Suprapubic skin (tissue), 4 donors: Measurements from ENCODE around the gene DDX47.

Experiments
- CTCF ChIP-seq, 2 donors: fragments of 200-600 bp in 1 of 2; fragments of 450-650 bp in 1 of 2; sonication (generic) in 1 of 2; IDR thresholded peaks; one replicate each; pipeline ENCODE4 v1.5.1; 2016 to 2019; ENCODE audit warnings: antibody characterized with exemption in 2 of 2, mild to moderate bottlenecking in 1 of 2, moderate library complexity in 1 of 2
- EP300 ChIP-seq: sonication (generic); formaldehyde crosslinking; IDR thresholded peaks from one replicate; pipeline ENCODE4 v1.6.1; 2017; ENCODE audit warnings: antibody characterized with exemption
- POLR2A ChIP-seq, 2 donors: fragments of 450-650 bp; IDR thresholded peaks; one replicate each; pipeline ENCODE4 v1.6.1; 2017; ENCODE audit warnings: antibody characterized with exemption in 2 of 2, mild to moderate bottlenecking in 2 of 2, moderate library complexity in 2 of 2
- POLR2AphosphoS5 ChIP-seq, 3 donors: sonication (generic); formaldehyde crosslinking; IDR thresholded peaks; one replicate each; pipeline ENCODE4 v1.6.1; 2017; ENCODE audit warnings: antibody characterized with exemption in 3 of 3

GRCh38 chr12:12836571-12836970 lies 23.4 kb downstream of the DDX47 start:
- TF ChIP-seq CTCF (IDR thresholded peaks at IDR 0.05) (no peak), POLR2A (IDR thresholded peaks at IDR 0.05) (no peak), EP300 (no peak), POLR2AphosphoS5 (IDR thresholded peaks at IDR 0.05) (no peak)
